ENCODE measurements around the gene USP3. TPM values are rescaled to one million over a fixed set of nuclear protein-coding genes. Genes with fewer than 3 reads are reported as not detected.

USP3 gene
- polyA plus RNA-seq, 1 donor (not counting 4 experiments of a cell fraction or from before 2014, with no cell fraction given): 16.2 TPM

- H3K9me1 ChIP-seq (ENCODE audit: control insufficient read depth, extremely low read depth, insufficient read depth, low read length): no peaks in the 10 kb centered on the region
- no peak overlapping the region for H3K9ac ChIP-seq (ENCODE audit: control insufficient read depth, extremely low read depth, insufficient read depth, low read length)
- no peak overlapping the region for H3K4me2 ChIP-seq (ENCODE audit: control insufficient read depth, extremely low read depth, insufficient read depth, low read depth, low read length)
- peaks cover 5% of the 10 kb centered on the region for H4K20me1 ChIP-seq (ENCODE audit: control insufficient read depth, extremely low read depth, insufficient read depth, low read length)
- dilution Hi-C loops (cut with MboI; ENCODE audit: extremely low pct_ligation_motif_present, low sequenced_read_pairs): no loop called here
- H3K4me3 ChIP-seq (ENCODE audit: control insufficient read depth in 2 of 3, extremely low read depth in 1 of 3, insufficient read depth in 2 of 3, low read depth in 1 of 3, low read length in 3 of 3): no peak overlapping the region
- H3K27me3 ChIP-seq (ENCODE audit: control insufficient read depth, extremely low read depth, insufficient read depth, low read length): no peaks in the 10 kb centered on the region
- H3K4me1 ChIP-seq (ENCODE audit: control insufficient read depth, extremely low read depth, insufficient read depth, low read length): peaks cover 10% of the 10 kb centered on the region
- H2AFZ ChIP-seq (ENCODE audit: control insufficient read depth, low read length): no peak overlapping the region
- no peak for DNase-seq (ENCODE audit: low read depth, low spot score)
- no peak for TF ChIP-seq EZH2 (IDR thresholded peaks at IDR 0.05; ENCODE audit: low read length)
- TF ChIP-seq, protein P1, sequence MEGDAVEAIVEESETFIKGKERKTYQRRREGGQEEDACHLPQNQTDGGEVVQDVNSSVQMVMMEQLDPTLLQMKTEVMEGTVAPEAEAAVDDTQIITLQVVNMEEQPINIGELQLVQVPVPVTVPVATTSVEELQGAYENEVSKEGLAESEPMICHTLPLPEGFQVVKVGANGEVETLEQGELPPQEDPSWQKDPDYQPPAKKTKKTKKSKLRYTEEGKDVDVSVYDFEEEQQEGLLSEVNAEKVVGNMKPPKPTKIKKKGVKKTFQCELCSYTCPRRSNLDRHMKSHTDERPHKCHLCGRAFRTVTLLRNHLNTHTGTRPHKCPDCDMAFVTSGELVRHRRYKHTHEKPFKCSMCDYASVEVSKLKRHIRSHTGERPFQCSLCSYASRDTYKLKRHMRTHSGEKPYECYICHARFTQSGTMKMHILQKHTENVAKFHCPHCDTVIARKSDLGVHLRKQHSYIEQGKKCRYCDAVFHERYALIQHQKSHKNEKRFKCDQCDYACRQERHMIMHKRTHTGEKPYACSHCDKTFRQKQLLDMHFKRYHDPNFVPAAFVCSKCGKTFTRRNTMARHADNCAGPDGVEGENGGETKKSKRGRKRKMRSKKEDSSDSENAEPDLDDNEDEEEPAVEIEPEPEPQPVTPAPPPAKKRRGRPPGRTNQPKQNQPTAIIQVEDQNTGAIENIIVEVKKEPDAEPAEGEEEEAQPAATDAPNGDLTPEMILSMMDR (optimal IDR thresholded peaks at IDR 0.05 in 1 of 3, IDR thresholded peaks at IDR 0.05 in 1 of 3, conservative IDR thresholded peaks at IDR 0.05 in 1 of 3; ENCODE audit: extremely low read depth in 1 of 3, insufficient read depth in 2 of 3, low read length in 3 of 3): no peak
- H3K27ac ChIP-seq (ENCODE audit: control insufficient read depth, insufficient read depth, low read length): no peak overlapping the region
- no peak for FAIRE-seq
- H3K79me2 ChIP-seq (ENCODE audit: control insufficient read depth, insufficient read depth, low read length): peaks cover 86% of the 10 kb centered on the region
- no peaks in the 10 kb centered on the region for H3K36me3 ChIP-seq (ENCODE audit: control insufficient read depth in 2 of 2, extremely low read depth in 1 of 2, insufficient read depth in 2 of 2, low read length in 2 of 2)
- H3K9me3 ChIP-seq (ENCODE audit: control insufficient read depth, low read depth, low read length): no peaks in the 10 kb centered on the region
These were observed 23.8 kb downstream of the USP3 start for GRCh38 chr15:63528138-63528659.

DNA sequence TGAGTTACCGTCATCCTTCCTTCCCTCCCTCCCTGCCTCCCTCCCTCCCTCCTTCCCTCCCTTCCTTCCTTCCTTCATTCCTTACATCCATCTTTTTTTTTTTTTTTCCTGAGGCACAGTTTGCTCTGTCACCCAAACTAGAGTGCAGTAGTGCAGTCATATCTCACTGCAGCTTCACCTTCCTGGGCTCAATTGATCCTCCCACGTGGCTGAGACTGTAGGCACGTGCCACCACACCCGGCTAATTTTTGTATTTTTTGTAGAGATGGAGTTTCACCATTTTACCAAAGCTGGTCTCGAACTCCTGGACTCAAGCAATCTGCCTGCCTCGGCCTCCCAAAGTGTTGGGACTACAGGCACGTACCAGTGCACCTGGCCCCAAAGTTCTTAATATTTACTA is 25.8 kb downstream of the USP3 start:
- no peak overlapping the region for H3K4me3 ChIP-seq (ENCODE audit: control insufficient read depth in 2 of 3, extremely low read depth in 1 of 3, insufficient read depth in 2 of 3, low read depth in 1 of 3, low read length in 3 of 3)
- dilution Hi-C loops (cut with MboI; ENCODE audit: extremely low pct_ligation_motif_present, low sequenced_read_pairs): no loop called here
- no peak overlapping the region for H2AFZ ChIP-seq (ENCODE audit: control insufficient read depth, low read length)
- TF ChIP-seq, protein P1 (optimal IDR thresholded peaks at IDR 0.05 in 1 of 3, IDR thresholded peaks at IDR 0.05 in 1 of 3, conservative IDR thresholded peaks at IDR 0.05 in 1 of 3; ENCODE audit: extremely low read depth in 1 of 3, insufficient read depth in 2 of 3, low read length in 3 of 3): no peak
- TF ChIP-seq EZH2 (IDR thresholded peaks at IDR 0.05; ENCODE audit: low read length): no peak
- H3K4me2 ChIP-seq (ENCODE audit: control insufficient read depth, extremely low read depth, insufficient read depth, low read depth, low read length): no peak overlapping the region
- H3K9me3 ChIP-seq (ENCODE audit: control insufficient read depth, low read depth, low read length): no peaks in the 10 kb centered on the region
- H3K36me3 ChIP-seq (ENCODE audit: control insufficient read depth in 2 of 2, extremely low read depth in 1 of 2, insufficient read depth in 2 of 2, low read length in 2 of 2): no peaks in the 10 kb centered on the region
- H3K4me1 ChIP-seq (ENCODE audit: control insufficient read depth, extremely low read depth, insufficient read depth, low read length): no peaks in the 10 kb centered on the region
- no peaks in the 10 kb centered on the region for H3K9me1 ChIP-seq (ENCODE audit: control insufficient read depth, extremely low read depth, insufficient read depth, low read length)
- H3K27me3 ChIP-seq (ENCODE audit: control insufficient read depth, extremely low read depth, insufficient read depth, low read length): no peaks in the 10 kb centered on the region
- peaks cover 65% of the 10 kb centered on the region for H3K79me2 ChIP-seq (ENCODE audit: control insufficient read depth, insufficient read depth, low read length)
- no peak for FAIRE-seq
- no peak for DNase-seq (ENCODE audit: low read depth, low spot score)
- H4K20me1 ChIP-seq (ENCODE audit: control insufficient read depth, extremely low read depth, insufficient read depth, low read length): peaks cover 5% of the 10 kb centered on the region
- H3K9ac ChIP-seq (ENCODE audit: control insufficient read depth, extremely low read depth, insufficient read depth, low read length): no peak overlapping the region
- no peak overlapping the region for H3K27ac ChIP-seq (ENCODE audit: control insufficient read depth, insufficient read depth, low read length)

All from keratinocyte (primary cell).